ENCODE results near the gene PPP1R1B.

- no peak for TF ChIP-seq POLR2AphosphoS5 (IDR thresholded peaks at IDR 0.05; ENCODE audit: low read depth, low read length)
- TF ChIP-seq TAF1 (IDR thresholded peaks at IDR 0.05; ENCODE audit: borderline replicate concordance, low read depth, low read length): no peak
- no peak for TF ChIP-seq POLR2A (IDR thresholded peaks at IDR 0.05; ENCODE audit: low read depth, low read length)
Observed at GRCh38 chr17:39626171-39627046, at the start of gene PPP1R1B.

All from GM12892 (cell line).